Stimulated activated naive CD4-positive, alpha-beta T cell (primary cell): ENCODE data around the gene VN1R5.
"Not testable (repeated sequence)": the region's sequence is repeated elsewhere in the genome, so short reads cannot be mapped to it uniquely, and the experiment has no call there.

Experiments used
- DNase-seq, 6 experiments: peaks; one replicate each; lab custom pipeline; 2025; lab: John Stamatoyannopoulos, UW

Gene VN1R5

DNA sequence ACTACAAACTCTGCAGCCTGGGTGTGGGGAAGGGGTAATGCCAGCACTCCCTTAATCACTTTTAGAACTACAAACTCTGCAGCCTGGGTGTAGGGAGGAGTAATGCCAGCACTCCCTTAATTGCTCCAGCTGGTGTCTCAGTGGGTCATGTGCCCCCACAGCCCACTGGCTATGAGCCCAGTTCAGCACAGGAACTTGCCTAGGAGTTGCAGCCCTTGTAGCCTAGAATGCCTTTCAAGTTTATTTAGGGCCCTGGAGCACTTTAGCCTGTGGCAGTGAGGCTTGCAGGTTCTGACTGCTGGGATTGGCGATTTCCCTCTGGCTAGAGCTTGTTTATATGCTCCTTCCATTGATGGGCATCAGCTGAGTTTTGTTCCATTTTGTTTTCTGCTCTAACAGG is 17.1 kb downstream of the VN1R5 start:
- no peak for DNase-seq

DNA sequence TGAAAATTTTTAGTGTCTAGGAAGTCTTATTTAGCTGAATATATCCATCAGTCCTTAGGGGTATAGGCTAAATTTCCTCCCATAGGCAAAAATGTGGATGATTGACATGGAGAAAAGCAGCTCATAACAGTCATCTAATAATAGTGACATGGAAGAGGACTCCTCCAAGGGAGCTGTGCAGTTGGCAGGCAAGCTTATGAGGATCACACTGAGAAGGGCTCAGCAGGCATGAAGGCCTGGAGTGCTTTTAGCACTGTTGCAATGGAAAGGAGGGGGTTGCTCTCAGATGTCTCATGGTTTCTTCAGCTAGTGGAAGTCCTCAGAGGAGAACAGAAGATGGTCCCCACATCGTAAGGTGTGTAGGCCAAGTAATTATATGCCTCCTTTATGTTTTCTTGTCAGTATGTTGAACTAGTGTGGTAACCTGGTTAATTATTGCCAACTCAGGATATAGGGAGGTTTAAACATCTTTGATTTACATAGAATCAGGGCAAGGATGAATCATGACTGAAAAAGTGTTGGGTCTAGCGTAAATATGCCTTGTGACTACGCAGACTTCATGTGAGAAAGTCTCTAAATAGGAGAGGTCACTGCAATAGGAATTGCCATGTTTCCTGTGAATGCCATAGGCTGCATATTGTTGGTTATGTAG is 18.9 kb downstream of the VN1R5 start:
- DNase-seq: no peak

DNA sequence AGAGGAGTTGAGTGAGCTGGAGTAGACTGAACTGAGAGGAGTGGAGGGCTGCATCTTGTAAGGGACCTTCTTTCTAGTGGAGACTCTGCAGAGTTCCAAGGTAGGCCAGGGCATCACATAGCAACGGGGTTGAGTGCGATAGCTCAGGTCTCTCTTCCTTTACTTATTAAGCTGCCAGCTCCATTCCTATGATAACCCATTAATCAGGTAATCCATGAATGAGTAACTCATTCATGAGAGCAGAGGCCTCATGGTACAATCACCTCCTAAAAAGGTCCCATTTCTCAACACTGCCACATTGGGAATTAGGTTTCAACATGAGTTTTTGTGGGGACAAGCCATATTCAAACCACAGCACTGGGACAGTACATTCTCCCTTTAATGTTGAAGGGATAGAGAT is 21.3 kb downstream of the VN1R5 start:
- no peak for DNase-seq

DNA sequence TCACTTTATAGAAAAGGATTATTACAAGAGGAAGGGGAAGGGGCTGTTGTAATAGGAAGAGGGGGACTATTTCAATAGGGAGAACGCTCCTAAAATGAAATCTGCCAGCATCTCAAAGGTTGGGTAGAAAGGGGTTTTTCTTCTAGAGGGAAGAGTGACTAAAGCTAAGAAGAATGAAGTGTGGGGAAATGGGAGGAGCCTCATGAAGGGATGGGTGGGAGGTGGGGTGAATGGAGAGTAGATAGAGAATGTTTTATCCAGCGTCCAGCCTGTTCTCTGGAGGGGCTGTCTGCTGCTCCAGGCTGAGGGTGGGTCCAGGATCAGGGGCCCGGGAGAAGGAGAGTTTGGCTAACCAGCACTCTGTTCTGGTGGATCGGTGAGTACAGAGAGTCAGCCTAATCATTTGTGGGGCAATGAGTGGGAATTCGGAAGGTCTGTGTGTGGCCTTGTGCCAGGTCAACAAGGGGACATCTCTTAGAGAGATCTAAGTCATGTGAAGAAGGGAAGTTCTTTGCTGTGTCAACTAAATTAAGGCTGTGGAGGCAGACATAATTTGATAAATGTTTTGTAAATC is 25.2 kb downstream of the VN1R5 start:
- no peak for DNase-seq

DNA sequence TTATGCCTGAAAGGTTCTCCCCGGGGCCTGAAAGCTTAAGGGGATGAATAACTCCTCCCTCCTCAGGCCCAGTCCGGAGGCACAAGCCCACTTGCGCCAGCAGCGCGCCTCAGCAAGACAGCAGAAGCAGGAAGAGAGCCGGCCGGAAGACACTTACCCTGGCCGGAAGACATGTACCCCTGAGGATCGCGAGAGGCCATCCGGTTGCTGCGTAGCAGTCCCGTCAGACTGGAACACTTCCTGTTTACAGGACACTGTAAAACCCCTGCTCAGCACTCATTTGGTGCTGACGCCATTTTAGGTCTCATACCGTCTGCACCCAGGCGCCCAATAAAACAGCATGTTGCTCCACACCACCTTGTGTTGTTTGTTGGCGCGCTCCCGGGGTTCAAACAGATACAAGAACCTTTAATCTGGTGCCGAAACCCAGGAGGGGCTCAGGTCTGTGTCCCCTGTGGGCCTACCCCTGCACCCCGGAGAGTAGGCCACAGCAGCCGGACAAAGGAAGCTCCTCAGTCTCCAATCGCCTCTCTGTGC is 30.3 kb downstream of the VN1R5 start:
- DNase-seq: no peak

DNA sequence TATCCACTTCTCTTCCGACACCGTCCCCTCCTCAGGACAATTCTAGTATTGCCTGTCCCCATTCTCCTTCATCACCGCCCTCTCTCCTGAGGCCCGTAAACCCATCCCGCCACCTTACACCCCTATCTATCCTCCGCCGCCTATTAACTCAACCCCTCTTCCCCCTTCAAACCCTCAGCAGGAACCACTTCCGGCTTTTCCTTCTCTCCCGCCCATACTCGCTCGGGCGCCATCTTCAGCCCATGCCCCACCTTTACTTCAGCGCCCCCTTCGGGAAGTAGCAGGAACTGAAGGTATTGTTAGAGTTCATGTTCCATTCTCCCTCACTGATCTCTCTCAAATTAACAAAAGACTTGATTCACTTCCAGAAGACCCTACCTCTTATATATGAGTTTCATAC is 31.6 kb downstream of the VN1R5 start:
- DNase-seq: no peak

DNA sequence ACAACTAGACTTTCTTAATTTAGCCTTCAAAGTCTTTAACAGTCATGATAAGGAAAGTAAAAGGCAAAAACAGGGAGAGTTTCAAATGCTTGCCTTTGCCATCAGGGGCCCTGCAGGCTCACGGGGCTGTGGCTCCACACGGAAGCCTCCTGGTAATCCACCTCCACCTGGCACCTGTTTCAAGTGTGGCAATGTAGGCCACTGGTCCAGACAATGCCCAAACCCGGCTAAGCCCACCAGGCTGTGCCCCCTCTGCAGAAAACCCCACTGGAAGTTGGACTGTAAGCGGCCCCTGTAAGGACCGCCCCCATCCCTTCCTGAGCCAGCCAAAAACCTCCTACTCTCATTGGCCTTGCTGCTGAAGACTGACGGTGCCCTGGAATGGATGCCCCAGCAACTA is 32.5 kb downstream of the VN1R5 start:
- DNase-seq: no peak

DNA sequence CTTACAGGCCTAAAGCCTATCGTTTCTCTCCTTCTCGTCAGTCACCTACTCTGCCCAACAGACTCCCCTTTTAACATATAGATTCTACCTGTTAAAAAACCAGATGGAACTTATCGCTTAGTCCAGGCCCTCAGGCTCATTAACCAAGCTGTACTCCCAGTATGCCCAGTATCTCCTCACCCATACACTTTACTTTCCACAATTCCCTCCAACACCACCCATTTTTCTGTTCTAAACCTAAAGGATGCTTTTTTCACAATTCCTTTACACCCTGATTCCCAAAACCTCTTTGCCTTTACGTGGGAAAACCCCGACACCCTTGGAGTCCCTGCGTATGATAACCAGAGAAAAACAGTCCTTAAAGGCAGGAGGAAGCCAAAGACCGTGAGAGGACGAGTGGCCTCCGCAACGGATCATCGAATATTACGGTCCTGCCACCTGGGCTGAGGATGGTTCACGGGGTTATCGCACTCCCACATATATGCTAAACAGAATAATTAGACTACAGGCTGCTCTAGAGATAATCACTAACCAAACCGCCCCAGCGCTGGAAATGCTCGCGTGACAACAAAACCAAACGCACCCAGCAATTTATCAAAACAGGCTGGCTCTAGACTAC is 33.5 kb downstream of the VN1R5 start:
- not testable (repeated sequence) for DNase-seq

DNA sequence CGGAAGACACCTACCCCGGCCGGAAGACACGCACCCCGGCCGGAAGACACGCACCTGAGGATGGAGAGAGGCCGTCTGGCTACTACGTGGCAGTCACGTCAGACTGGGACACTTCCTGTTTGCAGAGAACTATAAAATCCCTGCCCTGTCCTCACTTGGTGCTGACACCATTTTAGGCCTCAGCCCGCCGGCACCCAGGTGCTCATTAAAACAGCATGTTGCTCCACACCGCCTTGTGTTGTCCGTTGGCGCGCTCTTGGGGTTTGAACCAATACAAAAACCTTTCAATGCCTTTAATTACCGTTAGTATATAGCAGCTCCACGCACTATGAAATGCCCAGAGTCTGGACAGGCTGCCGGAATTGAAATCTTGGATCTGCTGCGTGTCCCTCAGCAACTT is 34.7 kb downstream of the VN1R5 start:
- no peak for DNase-seq

DNA sequence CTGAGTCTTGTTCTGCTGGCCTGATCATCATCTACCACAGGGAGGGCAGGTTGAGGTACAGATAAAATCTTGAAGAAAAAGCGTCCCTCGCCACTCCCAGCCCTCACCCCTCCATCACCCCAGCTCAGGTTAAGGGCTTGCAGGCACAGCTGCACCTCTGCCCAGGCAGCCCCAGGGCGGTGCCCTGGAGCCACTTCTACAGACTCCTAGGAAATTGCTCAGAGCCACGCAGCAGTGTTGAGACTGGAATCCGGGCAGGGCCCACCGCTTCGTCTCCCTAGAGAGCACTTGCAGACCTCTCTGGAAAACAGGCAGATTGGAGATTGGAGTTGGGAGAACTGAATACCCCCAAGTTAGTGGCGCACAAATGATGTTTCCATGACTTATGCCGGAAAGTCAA is 35.3 kb downstream of the VN1R5 start:
- DNase-seq: no peak

DNA sequence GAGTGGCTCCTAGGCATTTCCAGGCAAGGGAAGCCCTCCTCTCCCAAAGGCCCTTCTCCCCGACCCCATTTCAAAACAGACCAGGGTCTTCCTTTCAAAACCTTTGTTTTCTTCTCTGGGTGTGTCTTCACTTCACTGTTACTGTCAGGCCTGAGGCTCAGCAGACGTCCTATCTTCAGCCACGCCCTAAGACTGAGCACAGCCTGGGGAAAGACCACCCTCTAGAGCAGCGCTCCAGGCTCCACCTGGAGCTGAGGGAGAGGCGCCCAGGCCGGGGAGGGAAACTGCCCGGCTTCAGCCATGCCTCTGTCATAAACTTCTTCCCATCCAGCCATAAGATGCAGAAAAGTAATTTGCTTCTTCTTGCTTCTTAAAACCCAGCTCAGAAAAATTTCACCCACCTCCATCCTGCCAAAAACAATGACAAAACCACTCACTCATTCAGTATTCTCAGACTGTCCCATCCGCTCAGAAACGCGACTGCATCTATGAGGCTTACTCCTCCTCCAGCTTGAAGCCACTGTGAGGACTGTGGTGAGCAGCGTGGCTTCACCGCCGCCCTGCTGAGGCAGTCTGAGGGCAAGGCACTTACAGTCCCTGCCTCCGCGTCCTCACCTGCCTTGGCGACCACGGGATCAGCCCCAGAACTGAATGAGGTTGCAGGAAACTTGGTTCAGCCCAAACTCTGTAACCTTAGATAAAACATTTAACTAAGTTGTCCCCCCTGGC is 36.1 kb downstream of the VN1R5 start:
- DNase-seq: no peak

DNA sequence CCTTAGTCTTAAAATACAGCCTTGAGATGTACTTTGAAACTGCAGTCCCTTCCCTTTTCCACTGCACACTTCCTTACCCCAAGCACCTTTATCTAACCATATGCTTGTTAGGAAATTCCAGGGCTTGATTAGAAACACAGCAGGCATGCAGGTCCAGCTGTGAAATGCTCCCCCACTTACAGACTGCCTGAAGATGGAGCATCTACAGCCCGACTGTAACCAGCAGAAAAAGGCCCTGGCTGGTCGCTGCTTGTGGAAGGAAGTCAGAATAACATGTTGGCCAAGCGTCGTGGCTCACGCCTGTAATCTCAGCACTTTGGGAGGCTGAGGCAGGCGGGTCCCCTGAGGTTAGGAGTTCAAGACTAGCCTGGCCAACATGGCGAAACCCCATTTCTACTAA is 37.2 kb downstream of the VN1R5 start:
- DNase-seq: no peak

DNA sequence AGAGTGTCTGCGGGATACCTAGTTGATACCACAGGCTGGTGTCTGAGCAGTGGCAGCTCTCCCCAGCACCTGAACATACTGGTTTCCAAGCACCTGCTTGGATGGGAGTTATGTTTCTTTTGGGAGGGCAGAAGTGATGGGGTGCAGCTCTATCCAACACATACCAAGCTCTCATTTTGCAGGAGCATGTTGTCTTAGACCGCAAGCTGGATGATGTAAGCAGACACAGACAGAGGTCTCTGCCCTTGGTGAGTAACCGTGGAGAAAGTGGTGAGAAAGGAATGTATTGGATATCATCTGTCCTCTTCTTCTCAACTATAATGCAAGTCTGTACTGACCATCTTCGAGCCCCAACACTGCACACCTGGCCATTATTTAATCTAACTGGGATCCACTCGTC is 38.4 kb downstream of the VN1R5 start:
- no peak for DNase-seq

DNA sequence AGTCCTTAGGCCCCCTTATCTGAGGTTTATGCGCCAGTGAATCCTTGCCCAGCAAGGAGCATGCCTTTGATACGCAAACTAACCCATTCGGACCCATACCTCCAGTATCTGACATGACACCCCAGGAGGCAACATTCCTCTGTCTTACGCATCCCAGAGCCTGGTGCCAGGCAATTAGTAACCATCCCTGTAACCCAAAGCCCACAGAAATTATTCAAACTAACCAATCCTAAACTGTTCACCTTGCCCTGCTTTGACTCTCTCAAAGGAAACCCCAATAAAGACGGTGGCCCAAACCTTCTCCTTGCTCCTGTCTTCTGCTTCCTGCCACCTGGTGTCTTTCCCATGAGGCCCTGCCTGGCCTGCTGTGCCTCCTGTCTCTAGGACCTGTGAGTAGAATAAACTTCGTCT is 39.4 kb downstream of the VN1R5 start:
- DNase-seq: no peak

DNA sequence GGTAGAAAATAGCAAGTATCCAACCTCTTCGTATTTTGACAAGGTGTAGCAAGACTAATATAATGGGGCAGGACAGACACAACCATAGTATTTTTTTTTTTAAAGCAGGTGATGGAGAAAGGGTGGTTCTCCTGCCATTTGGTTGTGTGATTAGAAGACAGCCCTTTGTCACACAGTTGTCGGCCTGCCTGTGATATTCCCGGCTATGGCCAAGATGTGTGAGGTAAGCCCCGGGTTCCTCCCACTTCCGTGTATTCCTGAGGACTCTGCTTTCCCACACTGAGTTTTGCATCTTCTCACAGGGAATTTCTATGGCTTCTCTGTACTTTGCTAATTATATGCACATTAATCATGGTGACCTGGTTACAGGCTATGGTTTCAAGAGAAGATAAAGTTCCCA is 39.9 kb downstream of the VN1R5 start:
- no peak for DNase-seq

DNA sequence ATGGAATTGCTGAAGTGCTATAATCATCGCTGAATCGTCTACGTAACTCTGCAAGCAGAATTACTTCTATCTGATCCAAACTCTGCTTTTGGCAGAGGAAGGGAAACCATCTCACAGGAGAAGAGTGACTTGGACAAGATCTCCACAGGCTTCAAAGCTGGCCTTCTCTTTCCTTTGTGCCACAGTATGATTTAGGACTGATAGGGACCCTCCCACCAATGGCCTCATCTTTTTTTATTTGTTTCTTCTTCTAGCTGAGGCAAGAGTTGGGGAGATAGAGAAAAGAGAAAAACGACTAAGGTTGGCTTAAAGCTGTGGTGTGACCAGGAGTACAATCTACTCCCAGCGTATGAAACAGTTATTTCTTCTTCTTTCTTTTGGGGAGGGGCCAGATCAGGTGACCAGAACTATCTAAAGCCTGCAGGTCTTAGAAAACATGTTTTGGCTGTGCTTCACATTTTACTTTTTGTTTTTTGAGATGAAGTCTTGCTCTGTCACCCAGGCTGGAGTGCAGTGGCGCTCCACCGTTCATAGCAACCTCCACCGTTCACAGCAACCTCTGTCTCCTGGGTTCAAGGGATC is 40.8 kb downstream of the VN1R5 start:
- no peak for DNase-seq

DNA sequence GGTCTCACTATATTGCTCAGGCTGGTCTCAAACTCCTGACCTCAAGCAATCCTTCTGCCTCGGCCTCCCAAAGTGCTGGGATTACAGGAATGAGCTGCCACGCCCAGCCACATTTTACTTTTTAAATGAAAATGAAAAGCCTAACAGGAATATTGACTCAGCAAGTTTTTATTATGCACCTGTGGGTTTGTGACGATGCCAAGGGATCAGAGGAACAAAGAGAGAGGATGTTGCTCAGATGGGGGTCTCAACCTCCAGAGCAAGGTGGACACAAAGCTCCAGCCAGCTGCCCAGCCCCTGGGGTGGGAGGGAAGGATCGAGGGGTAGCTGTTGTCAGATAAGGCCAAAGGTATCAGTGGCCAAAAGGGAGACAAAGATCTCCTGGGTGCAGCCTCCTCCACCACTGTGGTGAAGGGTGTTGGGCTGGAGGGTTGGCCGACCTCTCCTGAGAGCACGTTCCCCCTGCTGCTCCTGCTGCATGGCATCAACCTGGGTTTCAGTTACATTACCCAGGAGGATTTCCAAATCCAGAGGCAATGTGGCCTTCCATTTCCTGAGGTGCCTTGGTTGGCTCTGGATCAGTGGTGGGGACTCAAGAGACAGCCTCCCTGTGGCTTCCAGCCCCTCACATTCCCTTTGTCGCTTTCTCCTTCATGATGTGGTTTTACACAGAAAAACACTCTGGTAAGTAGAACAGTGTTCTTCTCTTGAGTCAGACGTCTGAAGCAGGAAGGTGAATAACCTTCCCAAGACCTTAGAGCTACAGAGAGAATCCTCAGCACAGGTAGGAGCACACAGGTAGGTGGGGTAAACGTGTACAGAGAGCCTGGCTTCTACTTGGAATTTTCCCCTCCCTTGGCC is 41.6 kb downstream of the VN1R5 start:
- DNase-seq: no peak

DNA sequence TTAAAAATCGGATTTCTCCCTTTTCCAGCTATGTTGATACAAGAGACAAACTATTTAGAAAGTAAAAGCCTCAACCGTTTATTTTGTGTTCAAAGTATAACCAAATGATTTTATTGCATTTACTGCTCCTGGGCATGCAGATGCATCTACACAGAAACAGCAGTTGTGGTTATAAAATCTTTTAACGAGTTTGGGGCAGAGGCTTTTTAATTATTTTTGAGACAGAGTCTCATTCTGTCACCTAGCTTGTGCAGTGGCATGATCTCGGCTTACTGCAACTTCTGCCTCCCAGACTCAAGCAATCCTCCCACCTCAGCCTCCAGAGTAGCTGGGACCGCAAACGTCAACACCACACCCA is 42.2 kb downstream of the VN1R5 start:
- DNase-seq: no peak

DNA sequence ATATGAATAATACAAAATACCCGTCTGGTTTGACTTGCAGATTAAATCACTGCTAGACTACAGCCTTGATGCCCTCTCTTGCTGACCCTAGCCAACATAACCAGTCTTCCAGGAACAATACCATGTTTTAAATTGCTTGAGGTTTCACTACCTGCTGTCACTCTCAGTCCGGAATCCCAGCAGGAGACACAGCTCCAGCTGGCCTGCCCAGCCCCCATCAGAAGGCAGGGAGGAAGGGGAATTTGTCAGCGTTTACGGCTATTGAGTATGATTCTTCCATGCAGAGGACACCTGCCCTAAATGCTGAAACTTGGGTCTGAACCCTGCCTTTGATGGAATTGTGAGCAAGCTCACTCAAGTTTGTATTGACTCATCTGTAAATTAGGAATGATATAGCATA is 42.8 kb downstream of the VN1R5 start:
- DNase-seq: no peak

DNA sequence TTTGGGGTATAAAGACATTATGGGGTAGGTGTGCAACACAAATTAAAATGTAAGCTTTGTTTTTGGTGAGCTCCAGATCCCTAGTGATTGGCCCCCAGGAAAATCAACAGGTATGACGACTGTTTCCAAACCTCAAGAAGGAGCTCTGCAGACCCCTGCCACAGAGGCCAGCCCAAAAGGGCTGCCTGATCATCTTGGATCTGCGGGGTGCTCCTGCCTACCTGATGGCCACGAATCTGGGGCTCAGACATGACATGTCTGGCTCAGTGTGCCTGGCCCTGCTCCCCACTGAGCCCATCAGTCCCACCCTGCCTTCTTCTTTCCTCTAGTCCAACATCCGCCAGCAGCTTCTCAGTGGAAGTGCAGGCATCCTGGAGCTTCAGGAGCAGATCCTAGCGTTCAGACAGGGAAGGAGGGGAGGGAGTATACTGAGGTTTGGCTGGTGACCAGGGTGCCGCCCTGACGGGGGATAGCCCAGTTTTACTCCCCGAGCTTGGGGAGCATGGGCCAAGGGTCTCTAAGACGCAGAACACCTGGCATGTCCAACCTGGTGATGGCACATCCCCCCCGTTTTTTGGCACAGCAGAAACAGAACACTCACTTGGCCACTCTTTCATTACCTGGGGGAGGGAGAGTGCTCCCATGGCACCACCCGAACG is 44.0 kb downstream of the VN1R5 start:
- DNase-seq: no peak

DNA sequence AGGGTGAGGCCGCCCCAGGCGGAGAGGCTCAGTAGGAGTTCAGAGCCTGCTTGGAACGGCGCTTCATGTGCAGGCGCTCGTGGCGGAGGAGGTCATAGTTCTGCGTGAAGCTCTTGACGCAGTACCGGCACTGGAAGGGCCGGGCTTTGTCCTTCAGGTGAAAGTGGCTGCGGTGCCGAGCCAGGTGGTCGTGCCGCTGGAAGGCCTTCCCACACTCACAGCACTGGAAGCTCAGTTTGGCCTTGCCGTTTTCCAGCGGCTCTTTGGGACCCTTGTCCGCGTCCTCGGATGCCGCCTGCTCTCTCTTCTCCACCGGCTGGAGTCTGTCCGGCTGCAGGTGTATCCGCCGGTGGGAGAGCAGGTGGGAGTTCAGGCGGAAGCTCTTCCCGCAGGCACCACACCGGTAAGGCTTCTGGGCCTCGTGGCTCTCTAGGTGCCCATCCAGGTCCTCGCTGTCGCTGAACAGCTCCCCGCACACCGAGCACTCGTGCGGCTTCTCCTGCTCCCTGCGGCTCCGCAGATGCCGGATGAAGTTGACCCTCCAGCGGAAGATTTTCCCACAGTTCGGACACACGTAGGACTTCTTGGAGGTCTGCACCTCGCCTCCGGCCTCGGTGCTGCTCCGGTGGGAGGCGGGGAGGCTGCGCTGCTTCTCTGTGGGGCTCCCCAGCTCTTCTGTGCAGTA is 44.8 kb downstream of the VN1R5 start:
- DNase-seq: no peak
